Progenitor cell of endocrine pancreas (in vitro differentiated cells): ENCODE data around the gene MAD1L1. TPM values are rescaled to one million over a fixed set of nuclear protein-coding genes. Genes with fewer than 3 reads are reported as not detected.
A peak's percentile ranks its signal among the peaks of the same experiment; 100 is the strongest.

Experiments used
- DNase-seq: peaks from one replicate; pipeline ENCODE4 v3.0.0; 2021; ENCODE audit warnings: low spot score; ENCODE audit not compliant: unreplicated experiment
- H3K27ac Mint-ChIP-seq: 2 replicates; pipeline ENCODE4 v1.8.0; 2021; ENCODE audit warnings: mild to moderate bottlenecking, moderate library complexity, mixed read lengths
- H3K27me3 Mint-ChIP-seq: 2 replicates; pipeline ENCODE4 v1.8.0; 2021; ENCODE audit warnings: mixed read lengths
- H3K36me3 Mint-ChIP-seq: 2 replicates; pipeline ENCODE4 v1.8.0; 2022; ENCODE audit warnings: mixed read lengths; ENCODE audit not compliant: insufficient read depth
- H3K4me1 Mint-ChIP-seq: 2 replicates; pipeline ENCODE4 v1.8.0; 2021; ENCODE audit warnings: low read depth, mixed read lengths
- H3K4me3 Mint-ChIP-seq: 2 replicates; pipeline ENCODE4 v1.8.0; 2021; ENCODE audit warnings: low read depth, mild to moderate bottlenecking, moderate library complexity, mixed read lengths
- H3K9me3 Mint-ChIP-seq: 2 replicates; pipeline ENCODE4 v1.8.0; 2021; ENCODE audit warnings: low read depth, mixed read lengths
- total RNA-seq: library from RNA; stranded (reverse); gene quantifications from 2 replicates; pipeline ENCODE4 v1.2.1, GENCODE V29; 2021
- TF ChIP-seq, protein P1 (sequence below): fragments of 200-600 bp; sonication (generic); IDR thresholded peaks from one replicate; pipeline ENCODE4 v1.5.0; 2021; ENCODE audit warnings: antibody characterized with exemption, mild to moderate bottlenecking; ENCODE audit not compliant: unreplicated experiment

Gene MAD1L1
- total RNA-seq, 1 donor from 2014 or later, result 49.8 TPM

GRCh38 chr7:1853431-1853985 lies 379.2 kb downstream of the MAD1L1 start:
- Mint-ChIP-seq H3K36me3 (no peaks in the 10 kb centered on the region), H3K4me1 (peaks cover 36% of the 10 kb centered on the region), H3K4me3 (peak overlapping the region; percentile 31), H3K27ac (peak overlapping the region; percentile 87), H3K27me3 (peaks cover 2% of the 10 kb centered on the region), H3K9me3 (no peaks in the 10 kb centered on the region)
- TF ChIP-seq, protein P1, sequence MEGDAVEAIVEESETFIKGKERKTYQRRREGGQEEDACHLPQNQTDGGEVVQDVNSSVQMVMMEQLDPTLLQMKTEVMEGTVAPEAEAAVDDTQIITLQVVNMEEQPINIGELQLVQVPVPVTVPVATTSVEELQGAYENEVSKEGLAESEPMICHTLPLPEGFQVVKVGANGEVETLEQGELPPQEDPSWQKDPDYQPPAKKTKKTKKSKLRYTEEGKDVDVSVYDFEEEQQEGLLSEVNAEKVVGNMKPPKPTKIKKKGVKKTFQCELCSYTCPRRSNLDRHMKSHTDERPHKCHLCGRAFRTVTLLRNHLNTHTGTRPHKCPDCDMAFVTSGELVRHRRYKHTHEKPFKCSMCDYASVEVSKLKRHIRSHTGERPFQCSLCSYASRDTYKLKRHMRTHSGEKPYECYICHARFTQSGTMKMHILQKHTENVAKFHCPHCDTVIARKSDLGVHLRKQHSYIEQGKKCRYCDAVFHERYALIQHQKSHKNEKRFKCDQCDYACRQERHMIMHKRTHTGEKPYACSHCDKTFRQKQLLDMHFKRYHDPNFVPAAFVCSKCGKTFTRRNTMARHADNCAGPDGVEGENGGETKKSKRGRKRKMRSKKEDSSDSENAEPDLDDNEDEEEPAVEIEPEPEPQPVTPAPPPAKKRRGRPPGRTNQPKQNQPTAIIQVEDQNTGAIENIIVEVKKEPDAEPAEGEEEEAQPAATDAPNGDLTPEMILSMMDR, result no peak
- peak; percentile 37 for DNase-seq

DNA sequence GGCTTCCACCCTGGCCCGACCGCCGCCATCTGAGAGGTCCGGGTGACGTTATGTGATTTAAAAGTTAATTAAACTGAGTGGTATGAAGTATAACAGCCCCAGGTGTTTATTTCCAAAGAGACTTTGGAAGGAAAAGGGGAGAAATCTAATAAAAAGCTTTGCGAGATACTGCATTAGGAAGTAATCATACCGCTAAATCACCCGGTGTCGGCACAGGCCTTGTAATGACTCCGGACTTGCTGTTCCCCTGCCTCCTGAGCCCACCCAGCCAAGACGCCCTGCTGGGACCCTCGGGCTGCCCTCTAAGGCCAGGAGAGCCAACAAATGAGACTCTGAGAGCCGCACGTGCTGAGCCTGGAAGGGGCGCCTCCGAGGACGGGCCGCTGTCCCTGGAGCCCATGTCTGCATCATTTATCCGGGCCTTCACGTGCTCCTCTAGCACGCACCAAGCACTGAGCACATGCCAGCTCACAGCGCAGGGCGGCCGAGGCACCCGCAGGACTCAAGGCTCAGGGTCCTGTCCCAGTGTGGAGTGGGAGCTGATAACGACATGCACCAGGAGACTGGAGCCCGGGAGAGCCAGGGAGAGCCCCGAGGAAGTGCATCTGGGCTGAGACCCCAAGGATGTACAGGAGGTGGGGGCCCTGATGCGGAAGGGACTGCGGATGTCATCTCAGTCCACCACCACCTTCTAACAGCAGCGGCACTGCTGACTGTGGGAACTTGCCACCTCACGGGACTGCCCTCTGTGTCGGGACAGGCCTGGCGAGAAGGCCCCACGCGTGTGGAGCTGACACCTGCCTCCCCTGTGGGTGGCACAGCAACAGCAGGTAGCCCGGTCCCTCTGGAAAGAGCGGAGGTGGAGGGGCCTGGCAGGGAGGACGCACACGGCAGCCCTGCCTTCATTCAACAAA lies 380.0 kb downstream of the MAD1L1 start:
- H3K27ac Mint-ChIP-seq, result peak overlapping the region; percentile 87
- TF ChIP-seq, protein P1, result no peak
- H3K36me3 Mint-ChIP-seq, result no peaks in the 10 kb centered on the region
- H3K4me1 Mint-ChIP-seq, result peaks cover 36% of the 10 kb centered on the region
- no peak overlapping the region for H3K4me3 Mint-ChIP-seq
- no peaks in the 10 kb centered on the region for H3K9me3 Mint-ChIP-seq
- no peak for DNase-seq
- H3K27me3 Mint-ChIP-seq, result peaks cover 2% of the 10 kb centered on the region

- DNase-seq, result no peak
- Mint-ChIP-seq H3K4me1 (peaks cover 36% of the 10 kb centered on the region), H3K27ac (peak overlapping the region; percentile 64), H3K27me3 (peaks cover 2% of the 10 kb centered on the region), H3K9me3 (no peaks in the 10 kb centered on the region), H3K4me3 (peak overlapping the region; percentile 21), H3K36me3 (no peaks in the 10 kb centered on the region)
- TF ChIP-seq, protein P1, result no peak
Observed at GRCh38 chr7:1851721-1852516, 380.8 kb downstream of the MAD1L1 start.

DNA sequence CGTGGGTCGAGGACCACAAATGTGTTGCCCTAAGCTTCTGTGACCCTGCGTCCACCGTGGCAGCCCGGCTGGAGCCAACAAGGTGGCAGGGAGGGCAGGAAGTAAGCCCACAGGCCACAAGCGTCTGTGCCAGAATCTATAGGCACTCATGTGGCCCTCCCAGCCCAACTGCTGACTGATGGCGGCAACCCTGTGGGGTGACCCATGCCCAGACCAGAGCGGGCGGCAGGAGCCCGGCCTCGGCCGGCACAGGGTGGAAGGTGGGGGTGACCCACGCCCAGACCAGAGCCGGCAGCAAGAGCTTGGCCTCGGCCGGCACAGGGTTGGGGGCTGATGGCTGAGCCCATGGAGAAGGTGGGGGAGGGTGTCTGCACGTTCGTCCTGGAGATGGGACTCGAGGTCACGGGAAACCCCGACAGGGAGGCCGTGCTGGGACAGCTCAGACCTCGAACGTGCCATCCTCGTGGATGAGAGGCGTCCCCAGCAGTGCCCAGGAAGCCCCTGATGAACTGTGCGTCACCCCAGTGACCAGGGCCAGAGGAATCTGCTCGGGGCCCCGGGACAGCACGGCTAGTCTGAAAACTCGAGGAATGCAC lies 381.7 kb downstream of the MAD1L1 start:
- Mint-ChIP-seq H3K27me3 (peaks cover 2% of the 10 kb centered on the region), H3K4me1 (peaks cover 35% of the 10 kb centered on the region), H3K27ac (peak overlapping the region; percentile 6), H3K4me3 (no peak overlapping the region), H3K9me3 (no peaks in the 10 kb centered on the region), H3K36me3 (peaks cover 2% of the 10 kb centered on the region)
- no peak for DNase-seq
- TF ChIP-seq, protein P1, result no peak
